Measurements from ENCODE around the gene DCUN1D1.

- TF ChIP-seq GATA2 (IDR thresholded peaks at IDR 0.05; ENCODE audit: low read depth, low read length): no peak
- TF ChIP-seq GATA3 (IDR thresholded peaks at IDR 0.05; ENCODE audit: low read depth, low read length): no peak
Measured at GRCh38 chr3:182895513-182896112, 84.7 kb downstream of the DCUN1D1 start.

Measured in SH-SY5Y (cell line).